HG03558 (cell line): Measurements from ENCODE around the gene FBXO9.
"Not testable (repeated sequence)": the region's sequence is repeated elsewhere in the genome, so short reads cannot be mapped to it uniquely, and the experiment has no call there.

ENCODE experiments used
- ATAC-seq: cut with Tn5 transposase; IDR thresholded peaks from one replicate; pipeline ENCODE4 v1.9.1; 2021; ENCODE audit warnings: moderate number of reproducible peaks; ENCODE audit not compliant: unreplicated experiment; ENCODE audit errors: extremely low read depth

FBXO9 gene

GRCh38 chr6:53045891-53046673, 19.1 kb upstream of the FBXO9 start:
- ATAC-seq, result no peak

GRCh38 chr6:53048431-53049195, 16.6 kb upstream of the FBXO9 start:
- peak; percentile 87 for ATAC-seq

- no peak for ATAC-seq
These were observed 15.8 kb upstream of the FBXO9 start for GRCh38 chr6:53049415-53049814.

- ATAC-seq, result not testable (repeated sequence)
These were observed 13.1 kb upstream of the FBXO9 start for GRCh38 chr6:53052152-53052551.

GRCh38 chr6:53054532-53054931, 10.7 kb upstream of the FBXO9 start:
- no peak for ATAC-seq

- ATAC-seq, result no peak
These were observed 9.3 kb upstream of the FBXO9 start for GRCh38 chr6:53055873-53056272.

- no peak for ATAC-seq
These were observed 8.9 kb upstream of the FBXO9 start for GRCh38 chr6:53056273-53056672.

- no peak for ATAC-seq
These were observed 6.6 kb upstream of the FBXO9 start for GRCh38 chr6:53058388-53059195.

GRCh38 chr6:53059648-53060589, 5.3 kb upstream of the FBXO9 start:
- no peak for ATAC-seq

GRCh38 chr6:53062169-53062539, 3.0 kb upstream of the FBXO9 start:
- no peak for ATAC-seq

- ATAC-seq, result not testable (repeated sequence)
These were observed 949 bp upstream of the FBXO9 start for GRCh38 chr6:53064255-53064654.

- ATAC-seq, result peak; percentile 64
These were observed 408 bp upstream of the FBXO9 start for GRCh38 chr6:53064726-53065265.

- ATAC-seq, result no peak
These were observed 843 bp downstream of the FBXO9 start for GRCh38 chr6:53066077-53066417.

- ATAC-seq, result no peak
These were observed 1.9 kb downstream of the FBXO9 start for GRCh38 chr6:53066874-53067706.

GRCh38 chr6:53067849-53068361, 2.7 kb downstream of the FBXO9 start:
- ATAC-seq, result no peak

GRCh38 chr6:53069427-53069826, 4.2 kb downstream of the FBXO9 start:
- no peak for ATAC-seq

GRCh38 chr6:53070806-53071205, 5.6 kb downstream of the FBXO9 start:
- ATAC-seq, result peak; percentile 80

GRCh38 chr6:53074347-53074746, 9.1 kb downstream of the FBXO9 start:
- ATAC-seq, result no peak

GRCh38 chr6:53080813-53081212, 15.6 kb downstream of the FBXO9 start:
- no peak for ATAC-seq
